Stimulated activated CD4-positive, alpha-beta T cell treated with anti-CD3 and anti-CD28 coated beads, Interleukin-4, amount 100 ng/mL, for 48 hours (primary cell): ENCODE measurements around the gene SLC2A11.
A peak's percentile ranks its signal among the peaks of the same experiment; 100 is the strongest.
"Not testable (repeated sequence)": the region's sequence is repeated elsewhere in the genome, so short reads cannot be mapped to it uniquely, and the experiment has no call there.

Experiments used
- DNase-seq, 2 donors: peaks; one replicate each; pipeline ENCODE4 v3.0.0-alpha.2; 2020; ENCODE audit warnings: low read depth in 2 of 2

Gene SLC2A11

DNA sequence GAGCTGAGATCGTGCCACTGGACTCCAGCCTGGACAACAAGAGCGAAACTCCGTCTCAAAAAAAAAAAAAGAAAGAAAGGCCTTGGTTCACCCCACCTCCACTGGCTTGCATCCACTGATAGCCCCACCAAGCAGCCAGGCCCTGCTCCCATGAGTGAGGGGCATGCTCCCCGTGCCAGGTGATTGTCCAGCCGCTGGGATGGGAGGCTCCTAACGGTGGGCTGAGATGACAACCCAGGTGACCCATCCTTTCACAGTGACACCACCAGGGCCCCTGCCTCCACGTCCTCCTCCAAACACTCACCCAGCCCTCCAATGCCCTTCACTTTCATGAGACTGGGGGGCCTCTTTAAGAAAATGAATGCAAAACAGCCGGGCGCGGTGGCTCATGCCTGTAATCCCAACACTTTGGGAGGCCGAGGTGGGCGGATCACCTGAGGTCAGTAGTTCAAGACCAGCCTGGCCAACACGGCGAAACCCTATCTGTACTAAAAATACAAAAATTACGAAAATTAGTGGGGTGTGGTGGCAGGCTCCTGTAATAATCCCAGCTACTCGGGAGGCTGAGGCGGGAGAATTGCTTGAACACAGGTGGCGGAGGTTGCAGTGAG, 10.3 kb upstream of the SLC2A11 start:
- no peak for DNase-seq

DNA sequence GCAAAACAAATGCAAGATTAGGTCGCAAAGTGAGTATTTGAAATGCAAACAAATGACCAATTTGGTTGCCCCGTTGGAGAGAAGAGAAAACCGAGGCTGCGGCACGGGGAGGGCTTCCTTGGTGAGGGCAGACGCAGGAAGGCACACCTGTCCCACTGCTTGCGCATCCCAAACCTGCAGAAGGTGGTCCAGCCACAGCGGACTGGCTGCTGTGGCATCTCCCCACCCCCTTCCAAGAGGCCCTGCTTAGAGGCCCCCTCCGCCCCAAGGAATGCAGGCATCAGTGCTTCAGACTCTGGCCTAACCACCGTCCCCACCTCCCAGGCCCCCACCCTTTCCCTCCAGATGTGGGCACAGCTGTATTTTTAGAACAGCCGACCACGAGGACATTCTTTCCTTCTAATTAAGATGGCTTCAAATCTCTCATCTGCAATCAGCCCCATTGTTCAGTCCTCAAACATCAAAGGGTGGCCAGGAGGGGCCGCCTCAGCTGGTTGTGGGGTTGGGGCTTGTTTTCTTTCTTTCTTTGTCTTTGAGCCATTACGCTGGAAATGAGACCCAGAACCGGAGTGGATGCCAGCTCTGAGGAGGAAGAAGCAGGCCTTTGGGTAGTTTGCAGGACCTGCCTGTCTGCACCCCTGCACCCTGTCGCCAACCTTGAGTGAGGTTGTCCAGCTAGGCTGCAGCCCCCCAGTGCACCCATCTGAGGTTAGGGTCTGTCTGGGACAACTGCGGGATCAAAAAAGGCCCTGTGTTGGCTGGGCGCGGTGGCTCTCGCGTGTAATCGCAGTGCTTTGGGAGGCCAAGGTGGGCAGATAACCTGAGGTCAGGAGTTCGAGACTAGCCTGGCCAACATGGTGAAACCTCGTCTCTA, 9.4 kb upstream of the SLC2A11 start:
- DNase-seq: no peak

DNA sequence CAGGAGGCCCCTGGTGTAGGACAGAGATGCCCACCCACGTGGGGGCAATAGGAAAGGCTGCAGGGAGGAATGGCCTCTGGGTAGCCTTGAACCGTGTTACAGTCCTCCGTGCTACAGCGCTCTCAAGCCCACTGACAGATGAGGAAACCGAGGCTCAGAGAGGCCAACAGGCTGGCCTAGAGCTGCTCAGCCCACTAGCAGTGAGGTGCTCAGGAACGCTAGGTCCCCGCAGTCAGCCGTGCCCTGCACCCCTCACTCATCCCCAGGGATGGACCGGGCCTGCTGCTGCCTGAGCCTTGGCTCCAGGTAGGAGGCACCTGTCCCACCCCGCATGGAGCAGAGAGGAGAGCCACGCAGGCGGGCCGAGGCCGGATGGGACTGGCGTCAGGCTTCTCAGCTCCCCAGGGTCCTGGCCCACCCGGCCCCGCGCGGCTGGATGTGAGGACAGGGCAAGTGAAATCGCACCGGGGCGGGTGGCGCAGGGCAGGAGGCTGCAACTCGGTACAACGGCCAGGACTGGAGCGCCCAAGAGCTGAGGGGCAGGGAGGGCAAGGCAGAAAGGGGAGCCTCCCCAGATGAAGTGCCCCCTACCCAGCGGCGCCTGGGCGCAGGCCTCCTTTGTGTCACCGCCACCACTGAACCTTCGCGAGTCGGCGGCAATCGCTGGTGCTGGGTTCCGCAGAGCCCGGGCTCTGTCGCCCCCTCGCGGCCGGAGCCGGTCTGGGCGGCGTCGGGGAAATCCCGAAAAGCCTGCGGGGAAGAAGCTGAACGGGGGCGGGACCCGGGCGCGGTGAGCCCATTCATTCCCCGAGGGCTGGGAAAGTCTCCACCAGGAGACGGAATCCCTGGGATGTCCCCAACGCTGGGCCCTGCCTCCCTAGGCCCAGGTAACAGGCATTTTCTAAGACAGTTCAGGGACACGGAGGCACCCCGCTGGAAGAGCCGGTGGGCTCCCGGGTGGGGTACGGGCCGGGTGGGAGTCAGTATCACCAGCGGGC, 8.4 kb upstream of the SLC2A11 start:
- DNase-seq: peak; percentile 81 to 89

DNA sequence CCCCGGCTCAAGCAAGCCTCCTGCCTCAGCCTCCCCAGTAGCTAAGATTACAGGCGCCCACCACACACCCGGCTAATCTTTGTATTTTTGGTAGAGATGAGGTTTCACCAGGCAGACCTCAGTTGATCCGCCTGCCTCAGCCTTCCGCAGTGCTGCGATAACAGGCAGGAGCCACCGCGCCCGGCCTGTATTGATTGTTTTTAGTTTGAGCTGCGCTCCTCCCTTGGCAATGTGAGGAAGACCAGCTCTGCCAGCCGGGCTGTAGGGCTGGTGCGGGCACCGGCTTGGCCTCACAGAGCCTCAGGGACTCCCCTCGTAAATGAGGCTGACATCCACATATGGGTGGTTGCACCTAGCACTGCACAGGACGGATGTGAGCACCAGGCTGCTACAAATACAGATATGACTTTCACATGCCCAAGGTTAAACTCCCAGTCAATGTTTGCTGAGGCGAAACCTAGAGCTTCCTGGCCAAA, 7.5 kb upstream of the SLC2A11 start:
- no peak for DNase-seq

DNA sequence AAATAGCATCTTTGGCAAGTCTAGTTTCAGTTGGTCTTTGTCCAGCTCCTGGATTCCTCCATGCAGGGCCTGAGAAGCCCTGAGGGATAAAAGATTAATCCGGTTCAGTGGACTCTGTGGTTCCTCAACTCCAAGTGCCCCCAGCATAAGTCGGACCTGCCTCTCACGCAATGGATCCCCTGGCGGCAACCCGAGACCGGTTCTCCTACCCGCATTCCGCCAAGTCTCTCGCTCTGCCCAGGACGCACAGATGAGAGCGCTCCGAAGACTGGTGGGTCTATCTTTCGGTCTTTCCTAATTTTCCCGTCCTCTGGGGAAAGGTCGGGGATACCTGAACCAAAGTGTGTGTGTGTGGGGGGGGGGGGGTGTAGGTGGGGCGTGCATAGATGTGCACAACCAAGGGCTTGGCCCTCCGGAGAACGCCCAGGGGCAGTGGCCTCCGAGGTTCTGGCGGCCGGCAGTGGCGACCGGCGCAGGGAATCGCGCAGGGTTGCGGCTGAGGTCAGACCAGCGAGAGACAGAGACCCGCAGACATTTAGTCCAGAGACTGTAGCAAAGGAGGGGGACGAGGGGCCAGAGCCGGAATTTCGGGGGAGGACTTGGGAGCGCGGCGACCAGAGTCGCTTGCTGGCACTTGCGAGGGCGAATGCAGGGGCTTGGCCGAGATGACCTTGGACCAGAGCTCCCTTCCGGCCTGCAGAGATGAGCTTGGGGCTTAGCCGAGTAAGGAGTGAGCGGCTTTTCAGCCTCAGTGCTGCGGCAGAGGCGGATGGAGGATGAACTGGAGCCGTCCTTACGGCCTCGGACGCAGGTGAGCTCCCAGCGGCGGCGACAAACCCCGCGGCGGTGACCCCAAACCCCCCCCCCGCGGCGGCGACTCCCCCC, 712 bp upstream of the SLC2A11 start:
- DNase-seq: no peak

DNA sequence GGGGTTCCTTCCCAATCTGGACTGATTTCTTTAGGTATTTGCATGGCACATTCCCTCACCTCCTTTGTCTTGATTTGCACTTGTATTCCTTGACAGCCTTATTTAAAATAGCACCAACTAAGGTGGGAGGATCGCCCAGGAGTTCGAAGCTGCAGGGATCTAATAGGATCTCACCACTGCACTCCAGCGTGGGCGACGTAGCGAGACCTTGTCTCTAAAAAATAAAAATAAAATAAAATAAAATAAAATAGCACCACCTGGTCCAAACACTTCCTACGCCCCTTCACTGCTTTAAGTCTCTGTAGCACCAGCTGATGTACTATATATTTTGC, 775 bp downstream of the SLC2A11 start:
- DNase-seq: no peak

DNA sequence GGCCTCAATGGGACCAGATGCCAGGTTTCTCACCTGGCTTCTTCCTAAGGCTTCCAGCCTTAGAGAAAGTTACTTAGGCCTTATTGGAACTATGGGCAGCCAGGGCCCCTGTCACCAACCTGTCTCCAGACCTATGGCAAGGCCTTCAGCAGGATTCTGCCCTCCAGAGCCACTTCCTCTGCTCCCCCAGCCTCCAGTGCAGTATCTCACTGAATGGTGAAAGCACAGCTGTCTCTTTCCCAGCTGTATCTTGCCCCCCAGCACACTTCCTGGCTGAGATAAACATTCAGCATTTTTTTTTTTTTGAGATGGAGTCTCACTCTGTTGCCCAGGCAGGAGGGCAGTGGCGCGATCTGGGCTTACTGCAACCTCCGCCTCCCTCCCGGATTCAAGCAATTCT, 1.5 kb downstream of the SLC2A11 start:
- no peak for DNase-seq

DNA sequence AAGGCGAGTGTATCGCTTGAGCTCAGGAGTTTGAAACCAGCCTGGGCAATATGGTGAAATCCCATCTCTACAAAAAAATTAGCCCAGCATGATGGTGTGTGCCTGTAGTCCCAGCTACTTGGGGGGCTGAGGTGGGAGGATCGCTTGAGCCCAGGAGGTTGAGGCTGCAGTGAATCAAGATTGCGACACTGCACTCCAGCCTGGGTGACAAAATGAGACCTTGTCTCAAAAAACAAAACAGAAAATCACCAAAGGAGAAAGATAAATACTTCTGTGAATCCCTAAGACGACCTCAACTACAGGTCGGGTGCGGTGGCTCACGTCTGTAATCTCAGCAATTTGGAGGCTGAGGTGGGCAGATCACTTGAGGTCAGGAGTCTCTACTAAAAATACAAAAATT, 2.5 kb downstream of the SLC2A11 start:
- not testable (repeated sequence) for DNase-seq

DNA sequence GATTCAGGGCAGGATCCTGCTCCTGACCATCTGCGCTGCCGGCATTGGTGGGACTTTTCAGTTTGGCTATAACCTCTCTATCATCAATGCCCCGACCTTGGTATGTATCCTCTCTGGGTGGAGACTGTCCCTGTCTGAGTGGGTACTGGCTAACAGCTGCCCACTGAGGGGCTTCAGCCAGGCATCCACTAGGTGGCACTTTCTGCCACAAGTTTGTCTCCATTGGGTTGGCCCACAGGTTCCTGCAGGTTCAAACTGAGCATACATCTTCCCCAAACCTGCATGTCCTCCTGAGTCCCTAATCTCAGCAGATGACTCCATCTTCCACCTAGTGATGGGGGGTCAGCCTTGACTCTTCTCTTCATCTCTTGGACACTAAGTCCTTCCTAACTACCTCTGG, 4.4 kb downstream of the SLC2A11 start:
- peak in 1 of 2 donors; percentile 28 for DNase-seq

DNA sequence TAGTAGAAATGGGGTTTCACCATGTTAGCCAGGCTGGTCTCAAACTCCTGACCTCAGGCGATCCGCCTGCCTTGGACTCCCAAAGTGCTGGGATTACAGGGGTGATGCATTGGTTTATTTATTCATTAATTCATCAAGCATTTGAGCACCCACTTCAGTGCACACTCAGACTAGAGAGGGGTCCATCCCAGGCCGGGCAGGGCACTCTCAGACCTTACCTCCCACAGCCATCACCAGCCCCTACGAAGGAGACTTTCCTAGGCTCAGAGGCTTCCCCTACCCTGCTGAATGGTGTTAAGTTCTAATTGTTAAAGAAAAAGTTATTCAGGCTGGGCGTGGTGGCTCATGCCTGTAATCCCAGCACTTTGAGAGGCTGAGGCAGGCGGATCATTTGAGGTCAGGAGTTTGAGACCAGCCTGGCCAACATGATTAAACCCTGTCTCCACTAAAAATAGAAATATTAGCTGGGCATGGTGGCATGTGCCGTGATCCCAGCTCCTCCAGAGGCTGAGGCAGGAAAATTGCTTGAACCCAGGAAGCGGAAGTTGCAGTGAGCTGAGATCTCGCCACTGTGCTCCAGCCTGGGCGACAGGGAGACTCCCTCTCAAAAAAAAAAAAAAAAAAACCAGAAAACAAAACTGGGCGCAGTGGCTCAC, 7.0 kb downstream of the SLC2A11 start:
- not testable (repeated sequence) for DNase-seq

DNA sequence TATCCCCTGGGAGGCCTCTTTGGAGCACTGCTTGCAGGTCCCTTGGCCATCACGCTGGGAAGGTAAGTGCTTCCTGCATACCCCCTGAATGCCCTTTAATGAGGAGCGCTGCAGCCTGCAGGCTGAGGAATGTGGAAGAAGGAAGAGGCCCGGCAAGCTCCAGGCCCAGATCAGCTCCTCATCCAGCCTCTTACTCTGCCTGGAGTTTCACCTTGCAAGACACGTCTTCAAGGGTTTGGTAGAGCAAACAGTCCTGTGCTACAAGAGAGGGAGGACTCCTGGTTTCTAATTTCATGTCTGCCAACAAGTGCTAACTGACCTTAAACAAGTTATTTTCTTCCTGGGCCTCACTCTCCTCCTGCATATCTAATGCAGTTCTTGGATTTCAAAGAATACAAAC, 10.9 kb downstream of the SLC2A11 start:
- no peak for DNase-seq

DNA sequence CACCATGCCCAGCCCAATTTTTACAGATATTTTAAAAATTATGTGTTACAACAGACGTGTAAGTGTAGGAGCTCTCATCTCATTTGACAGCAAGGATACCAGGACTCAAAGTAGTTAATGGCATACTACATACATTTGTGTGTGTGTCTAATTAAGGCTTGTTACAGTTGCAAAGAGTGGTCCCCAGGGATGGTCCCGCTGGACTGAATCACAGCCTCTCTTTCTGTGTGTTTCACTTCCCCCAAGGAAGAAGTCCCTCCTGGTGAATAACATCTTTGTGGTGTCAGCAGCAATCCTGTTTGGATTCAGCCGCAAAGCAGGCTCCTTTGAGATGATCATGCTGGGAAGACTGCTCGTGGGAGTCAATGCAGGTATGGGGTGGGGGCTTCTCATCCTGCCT, 17.2 kb downstream of the SLC2A11 start:
- DNase-seq: no peak

DNA sequence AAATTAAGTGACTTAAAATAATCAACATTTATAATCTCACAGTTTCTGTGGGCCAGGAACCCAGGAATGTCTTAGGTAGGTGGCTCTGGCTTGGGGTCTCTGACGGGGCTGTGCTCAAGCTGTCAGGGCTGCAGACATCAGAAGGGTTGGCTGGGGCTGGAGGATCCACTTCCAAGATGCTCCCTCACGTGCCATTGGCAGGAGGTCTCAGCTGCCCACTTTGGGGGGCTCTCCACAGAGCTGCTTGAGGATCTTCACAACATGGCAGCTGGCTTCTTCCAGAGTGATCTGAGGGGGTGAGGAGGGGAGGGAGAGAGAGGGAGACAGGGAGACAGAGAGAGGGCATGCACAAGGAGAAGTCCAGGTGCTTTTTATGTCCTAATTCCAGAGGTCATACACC, 18.1 kb downstream of the SLC2A11 start:
- no peak for DNase-seq

DNA sequence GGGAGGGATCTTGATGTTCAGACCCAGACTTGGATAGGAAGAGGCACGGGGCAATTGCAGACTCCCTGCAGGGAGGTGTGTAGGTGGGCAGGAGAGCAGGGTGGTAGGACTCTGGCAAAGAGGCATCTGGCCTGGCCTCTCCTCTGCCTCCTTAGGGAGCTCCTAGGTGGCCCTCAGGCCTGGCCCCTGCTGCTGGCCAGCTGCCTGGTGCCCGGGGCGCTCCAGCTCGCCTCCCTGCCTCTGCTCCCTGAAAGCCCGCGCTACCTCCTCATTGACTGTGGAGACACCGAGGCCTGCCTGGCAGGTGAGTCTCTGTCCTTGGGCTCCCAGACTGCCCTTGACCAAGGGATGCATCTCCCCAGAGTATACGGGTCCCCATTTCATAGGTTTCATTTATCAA, 19.9 kb downstream of the SLC2A11 start:
- DNase-seq: no peak

DNA sequence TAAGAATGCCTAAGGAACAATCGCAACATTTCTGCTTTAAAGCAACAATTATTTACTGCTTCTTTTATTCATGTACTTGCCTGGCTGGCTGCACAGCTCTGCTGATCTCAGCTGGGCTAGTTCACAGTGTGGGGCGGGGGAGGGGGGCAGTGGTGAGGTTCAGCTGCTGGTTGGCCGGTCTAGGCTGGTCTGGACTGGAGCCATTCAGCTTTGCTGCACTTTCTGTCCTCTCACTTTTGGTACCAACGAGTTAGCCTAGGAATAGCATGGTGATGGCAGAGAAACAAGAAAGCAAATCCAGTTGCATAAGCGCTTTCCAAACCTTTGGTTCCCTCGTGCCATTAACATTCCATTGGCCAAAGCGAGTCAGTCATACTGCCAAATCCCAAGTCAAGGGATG, 20.5 kb downstream of the SLC2A11 start:
- DNase-seq: no peak

DNA sequence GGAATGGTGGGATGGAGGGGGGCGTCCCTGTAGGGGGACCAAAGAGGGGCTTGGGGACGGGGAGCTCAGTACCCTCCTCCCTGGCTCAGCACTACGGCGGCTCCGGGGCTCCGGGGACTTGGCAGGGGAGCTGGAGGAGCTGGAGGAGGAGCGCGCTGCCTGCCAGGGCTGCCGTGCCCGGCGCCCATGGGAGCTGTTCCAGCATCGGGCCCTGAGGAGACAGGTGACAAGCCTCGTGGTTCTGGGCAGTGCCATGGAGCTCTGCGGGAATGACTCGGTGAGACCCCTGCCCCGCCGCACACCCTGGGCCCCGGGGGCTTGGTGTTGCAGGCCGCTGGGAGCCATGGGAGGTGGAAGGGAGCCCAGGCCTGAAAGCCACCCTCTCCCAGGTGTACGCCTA, 24.7 kb downstream of the SLC2A11 start:
- DNase-seq: no peak

DNA sequence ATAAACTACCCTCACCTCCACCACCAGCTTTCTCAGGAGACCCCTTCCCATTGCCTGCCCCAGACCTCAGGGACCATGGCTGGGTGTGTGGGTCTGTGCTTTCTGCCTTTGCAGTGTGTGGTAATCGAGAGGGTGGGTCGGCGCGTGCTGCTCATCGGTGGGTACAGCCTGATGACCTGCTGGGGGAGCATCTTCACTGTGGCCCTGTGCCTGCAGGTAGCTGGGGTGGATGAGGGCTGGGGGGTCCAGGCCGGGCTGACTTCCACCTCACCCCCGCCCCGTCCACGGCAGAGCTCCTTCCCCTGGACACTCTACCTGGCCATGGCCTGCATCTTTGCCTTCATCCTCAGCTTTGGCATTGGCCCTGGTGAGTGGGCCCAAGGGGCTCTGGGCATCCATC, 26.0 kb downstream of the SLC2A11 start:
- no peak for DNase-seq

DNA sequence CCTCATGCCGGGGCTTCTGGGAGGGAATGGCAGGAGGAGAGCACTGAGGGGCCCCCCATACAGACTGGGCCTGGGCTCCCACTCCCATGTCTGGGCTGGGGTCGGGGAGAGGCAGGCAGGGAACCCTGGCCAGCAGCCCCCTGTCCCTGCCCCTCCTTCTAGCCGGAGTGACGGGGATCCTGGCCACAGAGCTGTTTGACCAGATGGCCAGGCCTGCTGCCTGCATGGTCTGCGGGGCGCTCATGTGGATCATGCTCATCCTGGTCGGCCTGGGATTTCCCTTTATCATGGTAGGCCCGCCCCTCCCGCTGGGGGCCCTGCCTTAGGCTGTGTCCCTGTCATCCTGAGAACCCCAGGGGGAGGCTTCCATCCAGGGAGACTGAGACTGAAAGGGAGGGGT, 26.5 kb downstream of the SLC2A11 start:
- no peak for DNase-seq

DNA sequence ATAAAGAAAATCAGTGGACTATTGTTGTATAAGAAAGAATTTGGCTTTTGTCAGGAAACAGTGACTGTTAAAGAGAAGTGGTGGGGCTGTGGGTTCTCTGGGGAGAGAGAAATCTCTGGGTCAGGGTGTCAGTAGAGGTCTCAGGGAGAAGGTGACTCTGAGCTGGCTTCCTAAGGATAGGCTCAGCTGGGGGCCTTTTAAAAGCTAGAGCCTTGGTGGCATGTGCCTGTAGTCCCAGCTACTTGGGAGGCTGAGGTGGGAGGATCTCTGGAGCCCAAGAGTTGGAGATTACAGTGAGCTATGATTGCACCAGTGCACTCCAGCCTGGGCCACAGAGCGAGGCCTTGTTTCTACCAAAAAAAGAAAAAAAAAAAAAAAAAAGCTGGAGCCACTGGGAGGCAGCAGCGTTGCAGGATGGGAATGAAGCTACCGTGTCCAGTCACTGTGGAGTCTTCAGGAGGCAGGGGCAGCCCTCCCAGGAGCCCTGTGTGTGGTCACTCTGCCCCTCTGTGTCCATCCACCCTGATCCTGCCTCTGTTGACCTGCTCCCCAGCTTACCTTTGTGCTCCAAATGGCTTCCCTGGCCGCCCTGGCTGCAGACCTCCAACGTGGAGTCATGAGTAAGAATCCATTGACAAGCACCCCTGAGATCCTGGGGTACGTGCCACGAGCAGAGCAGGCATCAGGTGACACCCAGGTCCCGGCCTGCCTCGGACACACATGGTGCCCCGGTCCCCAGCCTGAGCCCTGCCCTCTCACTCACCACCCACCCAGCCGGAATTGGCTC, 31.1 kb downstream of the SLC2A11 start:
- no peak for DNase-seq

DNA sequence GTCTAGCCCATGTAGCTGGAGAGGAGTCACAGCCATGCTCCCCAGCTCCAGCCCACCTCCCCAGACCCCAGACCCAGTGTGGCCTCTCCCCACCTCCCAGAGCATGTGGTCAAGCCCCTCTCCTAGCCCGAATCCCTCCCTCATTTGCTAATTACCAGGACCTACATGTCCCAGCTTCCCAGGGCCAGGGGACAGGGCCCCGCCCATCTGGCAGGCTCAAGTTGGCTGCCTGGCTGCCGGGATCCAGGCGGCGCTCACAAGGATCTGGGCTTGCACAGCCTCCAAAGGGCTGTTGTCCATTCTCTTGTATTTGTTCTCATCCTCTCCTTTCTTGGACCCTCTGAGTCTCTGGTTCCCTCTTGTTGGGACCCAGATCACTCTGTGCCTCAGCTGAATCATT, 31.9 kb downstream of the SLC2A11 start:
- no peak for DNase-seq
